ENCODE measurements around the gene ADRA2C. TPM values are rescaled to one million over a fixed set of nuclear protein-coding genes. Genes with fewer than 3 reads are reported as not detected.

Gene ADRA2C
- total and polyA plus RNA-seq, 9 of the 15 experiments (the other 6 are each of a cell fraction or from before 2014, with no cell fraction given), result 0.06 to 0.58 (median 0.14) TPM; not detected in 2

DNA sequence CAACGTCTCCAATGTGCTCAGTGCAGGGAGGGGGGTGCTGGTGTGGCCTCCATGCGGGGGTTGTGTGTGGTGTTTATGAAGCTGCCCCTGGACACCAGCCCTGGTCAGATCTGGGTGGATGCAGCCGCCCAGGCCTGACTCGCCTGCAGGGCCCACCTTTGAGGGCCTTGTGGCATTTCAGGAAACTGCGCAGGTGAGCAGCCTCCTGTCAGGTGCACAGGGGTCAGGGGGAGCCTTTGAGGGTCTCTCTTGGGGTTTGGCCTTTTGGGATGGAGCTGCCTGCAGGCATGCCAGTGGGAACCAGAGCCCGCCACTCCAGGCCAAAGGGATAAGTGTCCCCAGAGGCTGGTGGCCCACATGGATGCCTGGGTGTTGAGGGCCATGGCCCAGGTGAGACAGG lies 45.4 kb downstream of the ADRA2C start:
- FAIRE-seq (no peak), ATAC-seq (no peak), DNase-seq (ENCODE audit: extremely low read depth in 1 of 4, low spot score in 3 of 4) (no peak)
- peaks cover 2 to 38% of the 10 kb centered on the region in 2 experiments; a peak in 4 of 5 replicates for H3K27me3 ChIP-seq (ENCODE audit: control insufficient read depth in 2 of 2, insufficient read depth in 2 of 2, low read length in 2 of 2)
- 2% methylated on average over 6 of the region's 6 CpGs for WGBS (ENCODE audit: insufficient coverage, low coverage, missing lambda C conversion rate)
- no peak for TF ChIP-seq KAT7 (CRISPR knock-in tag; IDR thresholded peaks at IDR 0.05; ENCODE audit: borderline replicate concordance)
- no peak for TF ChIP-seq HMG20A (CRISPR knock-in tag; conservative IDR thresholded peaks at IDR 0.05)
- no peak for TF ChIP-seq MITF (IDR thresholded peaks at IDR 0.05)
- TF ChIP-seq HDAC2 (IDR thresholded peaks at IDR 0.05), result no peak
- no peak for TF ChIP-seq ZNF232 (CRISPR knock-in tag; IDR thresholded peaks at IDR 0.05)
- TF ChIP-seq DEAF1 (CRISPR knock-in tag; IDR thresholded peaks at IDR 0.05), result no peak
- TF ChIP-seq FIP1L1 (IDR thresholded peaks at IDR 0.05; ENCODE audit: low read depth, low read length, poor library complexity, severe bottlenecking), result no peak
- TF ChIP-seq POLR2AphosphoS5 (IDR thresholded peaks at IDR 0.05; ENCODE audit: control insufficient read depth, insufficient read depth, low read depth, low read length), result no peak
- no peak for TF ChIP-seq AFF4 (CRISPR knock-in tag; IDR thresholded peaks at IDR 0.05)
- no peak for TF ChIP-seq TSC22D4 (tag; IDR thresholded peaks at IDR 0.05)
- TF ChIP-seq PTTG1 (tag; IDR thresholded peaks at IDR 0.05; ENCODE audit: low read depth), result no peak
- no peak for TF ChIP-seq ZNF780A (CRISPR knock-in tag; IDR thresholded peaks at IDR 0.05)
- TF ChIP-seq CBFB (CRISPR knock-in tag; IDR thresholded peaks at IDR 0.05), result no peak
- TF ChIP-seq, protein P1, sequence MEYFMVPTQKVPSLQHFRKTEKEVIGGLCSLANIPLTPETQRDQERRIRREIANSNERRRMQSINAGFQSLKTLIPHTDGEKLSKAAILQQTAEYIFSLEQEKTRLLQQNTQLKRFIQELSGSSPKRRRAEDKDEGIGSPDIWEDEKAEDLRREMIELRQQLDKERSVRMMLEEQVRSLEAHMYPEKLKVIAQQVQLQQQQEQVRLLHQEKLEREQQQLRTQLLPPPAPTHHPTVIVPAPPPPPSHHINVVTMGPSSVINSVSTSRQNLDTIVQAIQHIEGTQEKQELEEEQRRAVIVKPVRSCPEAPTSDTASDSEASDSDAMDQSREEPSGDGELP (CRISPR knock-in tag; IDR thresholded peaks at IDR 0.05; ENCODE audit: borderline replicate concordance), result no peak
- no peak for TF ChIP-seq MIER1 (IDR thresholded peaks at IDR 0.05; ENCODE audit: low read depth)
- H3K4me1 ChIP-seq (replicated peaks in 1 of 2; ENCODE audit: control insufficient read depth in 2 of 2, insufficient read depth in 2 of 2, low read length in 2 of 2), result no peaks in the 10 kb centered on the region; a peak in 1 of 5 replicates
- no peaks in the 10 kb centered on the region for H3K79me2 ChIP-seq (ENCODE audit: control insufficient read depth, insufficient read depth, low read length)
- H3K9me1 ChIP-seq (ENCODE audit: control insufficient read depth, insufficient read depth, low read length), result no peaks in the 10 kb centered on the region
- H2AFZ ChIP-seq (ENCODE audit: low read depth, low read length), result no peak overlapping the region
- intact Hi-C loops (cut with micrococcal nuclease) (no loop called here), in situ Hi-C loops (cut with MboI) (no loop called here)
- H3K4me3 ChIP-seq, result no peak overlapping the region
- POLR2A ChIA-PET, result no interaction called here
- BruUV-seq (replicated peaks), result no TSS peak
- CTCF ChIA-PET (ENCODE audit: low intra/inter-chr PET ratio), result no interaction called here
- no peak overlapping the region for H3K9ac ChIP-seq (ENCODE audit: insufficient read depth in 1 of 2, low read depth in 2 of 2, low read length in 2 of 2)
- H3K36me3 ChIP-seq (ENCODE audit: control insufficient read depth, insufficient read depth, low read length), result no peaks in the 10 kb centered on the region
- no peak overlapping the region for H3K27ac ChIP-seq (ENCODE audit: extremely low read depth, low read depth, low read length)
- peaks cover 2% of the 10 kb centered on the region; the same call in 1 of the 2 replicates for H3K9me3 ChIP-seq (replicated peaks; ENCODE audit: control insufficient read depth, insufficient read depth, low read depth, low read length)
- no peak overlapping the region for H3K4me2 ChIP-seq (ENCODE audit: insufficient read depth, low read length)
- H4K20me1 ChIP-seq (replicated peaks; ENCODE audit: control insufficient read depth, insufficient read depth, low read length), result no peaks in the 10 kb centered on the region

Measured in K562 (cell line).